CD4-positive, alpha-beta memory T cell (primary cell): Measurements from ENCODE around the gene PLXNA3. TPM values are rescaled to one million over a fixed set of nuclear protein-coding genes. Genes with fewer than 3 reads are reported as not detected.

ENCODE experiments used
- CTCF ChIA-PET: fragments of 350-600 bp; sonication (Branson Sonifier 250); formaldehyde crosslinking; loops from one replicate; lab custom pipeline; 2021; ENCODE audit warnings: inconsistent platforms; ENCODE audit not compliant: partially characterized antibody; lab: Charles Lee
- POLR2A ChIA-PET: fragments of 350-600 bp; sonication (Branson Sonifier 250); formaldehyde crosslinking; loops from one replicate; lab custom pipeline; 2021; ENCODE audit not compliant: partially characterized antibody; lab: Charles Lee
- DNase-seq, 5 donors: peaks; one replicate each; pipeline versions ENCODE4 v3.0.0 to v3.0.0-alpha.2; 2020 to 2022; ENCODE audit warnings: mixed read lengths in 1 of 5
- H3K27ac ChIP-seq: one replicate; pipeline ENCODE4 v1.7.0; 2013; ENCODE audit warnings: low read depth, low read length
- H3K27me3 ChIP-seq: 2 replicates; pipeline ENCODE4 v1.7.0; 2013; ENCODE audit warnings: mild to moderate bottlenecking, low read length, moderate library complexity; ENCODE audit not compliant: insufficient read depth
- H3K36me3 ChIP-seq: 2 replicates; pipeline ENCODE4 v1.7.0; 2013; ENCODE audit warnings: mild to moderate bottlenecking, low read length, moderate library complexity; ENCODE audit not compliant: insufficient read depth
- H3K4me1 ChIP-seq: 2 replicates; pipeline ENCODE4 v1.7.0; 2013; ENCODE audit warnings: mild to moderate bottlenecking, low read length, moderate library complexity; ENCODE audit not compliant: insufficient read depth
- H3K4me3 ChIP-seq, 2 donors: one replicate each; pipeline ENCODE4 v1.7.0; 2013; ENCODE audit warnings: low read length in 2 of 2, mild to moderate bottlenecking in 1 of 2
- H3K9me3 ChIP-seq, 2 donors: one replicate each; pipeline ENCODE4 v1.7.0; 2013; ENCODE audit warnings: low read length in 2 of 2, control low read depth in 1 of 2; ENCODE audit not compliant: control insufficient read depth in 1 of 2
- H3K27ac Mint-ChIP-seq, 7 donors: one replicate each; pipeline ENCODE4 v1.8.0; 2020 to 2021; ENCODE audit warnings: mixed read lengths in 7 of 7, mild to moderate bottlenecking in 6 of 7, inconsistent platforms in 3 of 7, moderate library complexity in 3 of 7
- H3K27me3 Mint-ChIP-seq, 2 donors: one replicate each; pipeline ENCODE4 v1.8.0; 2020 to 2021; ENCODE audit warnings: mixed read lengths in 2 of 2
- H3K36me3 Mint-ChIP-seq, 2 donors: one replicate each; pipeline ENCODE4 v1.8.0; 2020 to 2021; ENCODE audit warnings: mixed read lengths in 2 of 2, inconsistent platforms in 1 of 2, mild to moderate bottlenecking in 1 of 2
- H3K4me1 Mint-ChIP-seq, 4 donors: one replicate each; pipeline ENCODE4 v1.8.0; 2020 to 2021; ENCODE audit warnings: mixed read lengths in 4 of 4, mild to moderate bottlenecking in 1 of 4
- H3K4me3 Mint-ChIP-seq, 8 donors: one replicate each; pipeline ENCODE4 v1.8.0; 2020 to 2021; ENCODE audit warnings: mixed read lengths in 8 of 8, mild to moderate bottlenecking in 7 of 8, moderate library complexity in 6 of 8, inconsistent platforms in 3 of 8
- H3K9me3 Mint-ChIP-seq, 8 donors: one replicate each; pipeline ENCODE4 v1.8.0; 2020 to 2021; ENCODE audit warnings: mixed read lengths in 8 of 8, mild to moderate bottlenecking in 5 of 8, inconsistent platforms in 3 of 8, moderate library complexity in 1 of 8
- intact Hi-C: fragments of 100-400 bp; cut with micrococcal nuclease; formaldehyde crosslinking; loops from one replicate; pipeline ENCODE4 v1.15.1; 2023
- polyA plus RNA-seq, 2 donors: library from polyadenylated mRNA; unstranded; fragments of 300-500 nt; fragmentation: Illumina TruSeq; gene quantifications; one replicate each; pipeline ENCODE4 v1.2.3, GENCODE V29; 2021
- total RNA-seq, 2 experiments: library from RNA; stranded (reverse); gene quantifications; one replicate each; pipeline ENCODE4 v1.2.3, GENCODE V29; 2021

PLXNA3 gene
- total and polyA plus RNA-seq, 4 experiments from 2014 or later = 0.29 to 90.3 (median 40.0) TPM

GRCh38 chrX:154462396-154462795 is 4.3 kb downstream of the PLXNA3 start:
- peaks cover 3% of the 10 kb centered on the region for H3K36me3 ChIP-seq
- no peak for DNase-seq
- no peaks in the 10 kb centered on the region for H3K27me3 Mint-ChIP-seq
- no peak overlapping the region for H3K27ac ChIP-seq
- intact Hi-C loops = no loop called here
- CTCF ChIA-PET = interaction anchor here (0.7 kb wide), 1 partner anchor 65 kb away, joined by 3 read pairs; no protein-coding TSS in a partner anchor
- peaks cover 0 to 1% (median 0%) of the 10 kb centered on the region in 8 donors for H3K9me3 Mint-ChIP-seq
- no peak overlapping the region for H3K27ac Mint-ChIP-seq
- H3K4me1 ChIP-seq = peaks cover 9% of the 10 kb centered on the region
- H3K36me3 Mint-ChIP-seq = peaks cover 0 to 20% of the 10 kb centered on the region in 2 donors
- H3K4me3 ChIP-seq = no peak overlapping the region
- no peaks in the 10 kb centered on the region for H3K9me3 ChIP-seq
- H3K27me3 ChIP-seq = no peaks in the 10 kb centered on the region
- H3K4me1 Mint-ChIP-seq = peaks cover 3 to 15% (median 4%) of the 10 kb centered on the region in 4 donors
- POLR2A ChIA-PET = interaction anchor here (0.9 kb wide), 2 partner anchors 22 to 64 kb away, joined by 3 to 4 read pairs; partner anchors contain the start of gene RPL10
- H3K4me3 Mint-ChIP-seq = no peak overlapping the region

DNA sequence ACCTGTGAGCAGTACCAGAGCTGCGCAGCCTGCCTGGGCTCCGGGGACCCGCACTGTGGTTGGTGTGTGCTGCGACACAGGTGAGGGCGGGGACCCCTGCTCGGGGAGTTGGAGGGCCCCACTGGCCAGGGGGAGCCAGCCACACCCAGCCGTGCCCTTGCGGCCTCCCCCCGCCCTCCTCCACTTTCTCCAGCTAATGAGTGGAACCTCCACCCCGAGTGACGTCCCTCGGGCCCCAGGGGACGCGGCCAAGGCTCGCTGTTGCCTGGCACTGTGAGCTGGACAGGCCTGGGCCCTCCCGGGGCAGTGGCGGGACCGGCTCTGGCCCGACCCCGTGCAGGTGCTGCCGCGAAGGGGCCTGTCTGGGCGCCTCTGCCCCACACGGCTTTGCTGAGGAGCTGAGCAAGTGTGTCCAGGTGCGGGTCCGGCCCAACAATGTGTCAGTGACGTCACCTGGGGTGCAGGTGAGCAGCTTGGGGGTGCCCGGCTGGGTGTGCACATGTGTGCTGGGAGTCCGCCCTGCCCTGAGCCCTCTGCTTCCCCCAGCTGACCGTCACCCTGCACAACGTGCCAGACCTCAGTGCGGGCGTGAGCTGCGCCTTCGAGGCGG is 5.6 kb downstream of the PLXNA3 start:
- Mint-ChIP-seq H3K4me1 (peaks cover 0 to 14% (median 4%) of the 10 kb centered on the region in 4 donors), H3K36me3 (peaks cover 0 to 20% of the 10 kb centered on the region in 2 donors), H3K27ac (no peak overlapping the region), H3K27me3 (no peaks in the 10 kb centered on the region), H3K4me3 (no peak overlapping the region), H3K9me3 (no peaks in the 10 kb centered on the region)
- intact Hi-C loops = no loop called here
- no peaks in the 10 kb centered on the region for H3K9me3 ChIP-seq
- peaks cover 3% of the 10 kb centered on the region for H3K36me3 ChIP-seq
- DNase-seq = no peak
- ChIA-PET CTCF (no interaction called here), POLR2A (interaction anchor here (1.1 kb wide), 1 partner anchor 64 kb away, joined by 3 read pairs; no protein-coding TSS in a partner anchor)
- H3K27me3 ChIP-seq = no peaks in the 10 kb centered on the region
- no peak overlapping the region for H3K27ac ChIP-seq
- no peak overlapping the region for H3K4me3 ChIP-seq
- H3K4me1 ChIP-seq = peaks cover 9% of the 10 kb centered on the region

GRCh38 chrX:154464806-154465365 is 6.8 kb downstream of the PLXNA3 start:
- peaks cover 0 to 18% of the 10 kb centered on the region in 2 donors for H3K36me3 Mint-ChIP-seq
- peaks cover 0 to 9% (median 2%) of the 10 kb centered on the region in 4 donors for H3K4me1 Mint-ChIP-seq
- H3K9me3 Mint-ChIP-seq = no peaks in the 10 kb centered on the region
- no peaks in the 10 kb centered on the region for H3K27me3 Mint-ChIP-seq
- H3K4me3 Mint-ChIP-seq = no peak overlapping the region
- no peaks in the 10 kb centered on the region for H3K27me3 ChIP-seq
- ChIA-PET CTCF (no interaction called here), POLR2A (no interaction called here)
- H3K9me3 ChIP-seq = no peaks in the 10 kb centered on the region
- no peak overlapping the region for H3K4me3 ChIP-seq
- intact Hi-C loops = no loop called here
- DNase-seq = no peak
- H3K36me3 ChIP-seq = peaks cover 3% of the 10 kb centered on the region
- H3K4me1 ChIP-seq = peaks cover 1% of the 10 kb centered on the region
- H3K27ac Mint-ChIP-seq = no peak overlapping the region
- H3K27ac ChIP-seq = no peak overlapping the region

DNA sequence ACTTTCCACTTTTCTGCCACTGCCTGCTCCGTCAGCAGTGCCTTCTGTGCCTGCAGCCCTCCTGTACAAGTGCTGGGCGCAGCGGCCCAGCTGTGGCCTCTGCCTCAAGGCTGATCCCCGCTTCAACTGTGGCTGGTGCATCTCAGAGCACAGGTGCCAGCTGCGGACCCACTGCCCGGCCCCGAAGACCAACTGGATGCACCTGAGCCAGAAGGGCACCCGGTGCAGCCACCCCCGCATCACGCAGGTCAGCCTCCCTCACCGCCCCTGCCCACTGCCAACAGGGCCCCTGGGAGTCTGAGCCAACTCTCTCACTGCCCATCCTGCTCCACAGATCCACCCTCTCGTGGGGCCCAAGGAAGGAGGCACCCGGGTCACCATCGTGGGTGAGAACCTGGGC is 7.5 kb downstream of the PLXNA3 start:
- no peaks in the 10 kb centered on the region for H3K27me3 ChIP-seq
- H3K27me3 Mint-ChIP-seq = no peaks in the 10 kb centered on the region
- H3K36me3 Mint-ChIP-seq = peaks cover 0 to 19% of the 10 kb centered on the region in 2 donors
- no peaks in the 10 kb centered on the region for H3K9me3 Mint-ChIP-seq
- ChIA-PET CTCF (no interaction called here), POLR2A (interaction anchor here (1.7 kb wide), 1 partner anchor 51 kb away, joined by 6 read pairs; the partner anchor contains the start of gene FAM3A)
- H3K4me3 Mint-ChIP-seq = no peak overlapping the region
- DNase-seq = no peak
- H3K4me1 ChIP-seq = no peaks in the 10 kb centered on the region
- peaks cover 0 to 3% (median under 1%) of the 10 kb centered on the region in 4 donors for H3K4me1 Mint-ChIP-seq
- no peak overlapping the region for H3K27ac ChIP-seq
- intact Hi-C loops = no loop called here
- no peak overlapping the region for H3K27ac Mint-ChIP-seq
- no peaks in the 10 kb centered on the region for H3K9me3 ChIP-seq
- H3K36me3 ChIP-seq = peaks cover 3% of the 10 kb centered on the region
- H3K4me3 ChIP-seq = no peak overlapping the region

- peak overlapping the region in 1 of 7 donors; percentile 73 for H3K27ac Mint-ChIP-seq
- CTCF ChIA-PET = no interaction called here
- POLR2A ChIA-PET = interaction anchor here (0.9 to 1.7 kb wide), 3 partner anchors 11 to 50 kb away, joined by 3 to 6 read pairs (median 3); partner anchors contain the start of gene FAM3A
- Histone ChIP-seq H3K27me3 (no peaks in the 10 kb centered on the region), H3K9me3 (no peaks in the 10 kb centered on the region), H3K36me3 (peaks cover 3% of the 10 kb centered on the region), H3K4me1 (no peaks in the 10 kb centered on the region), H3K4me3 (no peak overlapping the region), H3K27ac (no peak overlapping the region)
- no peak for DNase-seq
- intact Hi-C loops = no loop called here
- H3K4me1 Mint-ChIP-seq = peaks cover 0 to 3% (median 0%) of the 10 kb centered on the region in 4 donors
- H3K27me3 Mint-ChIP-seq = no peaks in the 10 kb centered on the region
- peaks cover 0 to 21% of the 10 kb centered on the region in 2 donors for H3K36me3 Mint-ChIP-seq
- H3K4me3 Mint-ChIP-seq = no peak overlapping the region
- H3K9me3 Mint-ChIP-seq = no peaks in the 10 kb centered on the region
These were observed 8.0 kb downstream of the PLXNA3 start for GRCh38 chrX:154466036-154466435.

GRCh38 chrX:154466907-154467306 is 8.8 kb downstream of the PLXNA3 start:
- ChIA-PET POLR2A (interaction anchor here (0.9 to 1.7 kb wide), 3 partner anchors 10 to 49 kb away, joined by 3 to 6 read pairs (median 3); partner anchors contain the start of gene FAM3A), CTCF (no interaction called here)
- Mint-ChIP-seq H3K27ac (no peak overlapping the region), H3K27me3 (no peaks in the 10 kb centered on the region), H3K4me1 (peaks cover 0 to 3% (median 0%) of the 10 kb centered on the region in 4 donors), H3K36me3 (peaks cover 0 to 14% of the 10 kb centered on the region in 2 donors), H3K4me3 (no peak overlapping the region), H3K9me3 (no peaks in the 10 kb centered on the region)
- intact Hi-C loops = no loop called here
- H3K36me3 ChIP-seq = peaks cover 8% of the 10 kb centered on the region
- H3K27me3 ChIP-seq = no peaks in the 10 kb centered on the region
- H3K27ac ChIP-seq = no peak overlapping the region
- H3K4me1 ChIP-seq = no peaks in the 10 kb centered on the region
- no peak for DNase-seq
- H3K4me3 ChIP-seq = no peak overlapping the region
- H3K9me3 ChIP-seq = no peaks in the 10 kb centered on the region

GRCh38 chrX:154467556-154467955 is 9.5 kb downstream of the PLXNA3 start:
- H3K4me1 Mint-ChIP-seq = peaks cover 0 to 3% (median 0%) of the 10 kb centered on the region in 4 donors
- POLR2A ChIA-PET = interaction anchor here (1.7 kb wide), 1 partner anchor 49 kb away, joined by 6 read pairs; the partner anchor contains the start of gene FAM3A
- no peaks in the 10 kb centered on the region for H3K4me1 ChIP-seq
- intact Hi-C loops = no loop called here
- DNase-seq = no peak
- no peaks in the 10 kb centered on the region for H3K9me3 Mint-ChIP-seq
- H3K9me3 ChIP-seq = no peaks in the 10 kb centered on the region
- no peaks in the 10 kb centered on the region for H3K27me3 Mint-ChIP-seq
- H3K36me3 Mint-ChIP-seq = peaks cover 0 to 15% of the 10 kb centered on the region in 2 donors
- peaks cover 8% of the 10 kb centered on the region for H3K36me3 ChIP-seq
- H3K4me3 ChIP-seq = no peak overlapping the region
- CTCF ChIA-PET = no interaction called here
- H3K27ac Mint-ChIP-seq = no peak overlapping the region
- H3K4me3 Mint-ChIP-seq = no peak overlapping the region
- no peaks in the 10 kb centered on the region for H3K27me3 ChIP-seq
- no peak overlapping the region for H3K27ac ChIP-seq
